ENCODE measurements around the gene SH2D4B. TPM values are rescaled to one million over a fixed set of nuclear protein-coding genes. Genes with fewer than 3 reads are reported as not detected.

Gene SH2D4B
- total RNA-seq, 1 experiment from 2014 or later, result 0.22 TPM

GRCh38 chr10:80684259-80684658, 146.6 kb downstream of the SH2D4B start:
- DNase-seq (ENCODE audit: low read depth, low spot score) (peak; percentile 70), ATAC-seq (peak; percentile 93)
- H3K4me1 ChIP-seq (ENCODE audit: control insufficient read depth in 1 of 2, insufficient read depth in 2 of 2, low read length in 2 of 2), result no peaks in the 10 kb centered on the region
- ChIA-PET CTCF (interaction anchor here (0.9 to 1.0 kb wide), 3 partner anchors 20 to 88 kb away, joined by 3 to 5 read pairs (median 3); no protein-coding TSS in a partner anchor), RAD21 (ENCODE audit: low non-redundant PET in 1 of 2, low total read pairs in 2 of 2, uncharacterized antibody in 2 of 2, unreplicated experiment in 2 of 2) (no interaction called here), POLR2A (no interaction called here)
- no peaks in the 10 kb centered on the region for H3K79me2 ChIP-seq (ENCODE audit: insufficient read depth, low read length)
- intact Hi-C loops (cut with micrococcal nuclease), result no loop called here
- no peak overlapping the region for H3K4me2 ChIP-seq (ENCODE audit: low read length)
- no peaks in the 10 kb centered on the region for H3K9me3 ChIP-seq (ENCODE audit: control insufficient read depth in 1 of 2, insufficient read depth in 1 of 2, low read depth in 1 of 2, low read length in 2 of 2)
- H3K27ac ChIP-seq (ENCODE audit: low read depth, low read length), result no peak overlapping the region
- no peaks in the 10 kb centered on the region for H4K20me1 ChIP-seq (ENCODE audit: insufficient read depth)
- H3K4me3 ChIP-seq (replicated peaks in 1 of 2; ENCODE audit: low read depth in 1 of 2, low read length in 2 of 2), result no peak overlapping the region
- TF ChIP-seq ELF1 (IDR thresholded peaks at IDR 0.05; ENCODE audit: borderline replicate concordance, low read depth), result peak; percentile 23; the same call in 1 of the 2 replicates
- TF ChIP-seq POLR2A (IDR thresholded peaks at IDR 0.05; ENCODE audit: borderline replicate concordance, extremely low read depth, insufficient read depth, insufficient read length), result no peak
- no peak for TF ChIP-seq RAD21 (IDR thresholded peaks at IDR 0.05; ENCODE audit: low read depth)
- peak; percentile 71; the same call in 1 of the 2 replicates for TF ChIP-seq SP1 (IDR thresholded peaks at IDR 0.05; ENCODE audit: low read depth)
- no peak for TF ChIP-seq ZBTB33 (IDR thresholded peaks at IDR 0.05; ENCODE audit: extremely low read depth, insufficient replicate concordance, low read length)
- peak; percentile 74 for TF ChIP-seq YY1 (IDR thresholded peaks at IDR 0.05; ENCODE audit: extremely low read depth, insufficient replicate concordance, low read depth, low read length)
- no peak for TF ChIP-seq CBX3 (IDR thresholded peaks at IDR 0.05; ENCODE audit: low read depth)
- H3K9ac ChIP-seq (ENCODE audit: low read length), result no peak overlapping the region
- no peaks in the 10 kb centered on the region for H3K9me2 ChIP-seq (ENCODE audit: insufficient read depth)
- 0 out of 2 replicates have a peak, but pooled peaks cover under 1% of the 10 kb centered on the region for H3K27me3 ChIP-seq (ENCODE audit: insufficient read depth, low read length)
- no peaks in the 10 kb centered on the region for H3K36me3 ChIP-seq (ENCODE audit: control insufficient read depth in 1 of 2, insufficient read depth in 2 of 2, low read length in 2 of 2)
- no TSS peak for BruUV-seq (replicated peaks)
- H2AFZ ChIP-seq (ENCODE audit: low read depth, low read length, poor library complexity, severe bottlenecking), result peak overlapping the region; percentile 78

DNA sequence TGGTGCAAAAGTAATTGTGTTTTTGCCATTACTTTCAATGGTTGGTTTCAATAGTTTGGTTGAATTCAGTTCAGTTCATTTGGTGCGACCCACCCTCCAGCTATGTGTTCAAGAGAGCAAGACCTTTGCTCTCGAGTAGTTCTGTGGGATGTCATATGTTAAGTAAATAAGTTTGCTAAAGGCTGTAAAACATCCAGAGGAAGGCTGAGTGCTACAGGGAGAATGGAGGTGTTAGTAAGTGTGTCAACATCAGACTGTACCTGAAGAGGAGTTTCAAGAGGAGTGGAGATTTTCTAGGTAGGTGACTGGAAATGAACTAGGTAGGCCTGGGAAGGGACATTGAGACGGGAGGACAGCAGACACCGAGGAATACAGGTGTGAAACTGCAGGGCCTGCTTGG, 147.7 kb downstream of the SH2D4B start:
- RAD21 ChIA-PET (ENCODE audit: low non-redundant PET in 1 of 2, low total read pairs in 2 of 2, uncharacterized antibody in 2 of 2, unreplicated experiment in 2 of 2), result no interaction called here
- no peak overlapping the region for H3K4me3 ChIP-seq (replicated peaks in 1 of 2; ENCODE audit: low read depth in 1 of 2, low read length in 2 of 2)
- TF ChIP-seq, protein P1, sequence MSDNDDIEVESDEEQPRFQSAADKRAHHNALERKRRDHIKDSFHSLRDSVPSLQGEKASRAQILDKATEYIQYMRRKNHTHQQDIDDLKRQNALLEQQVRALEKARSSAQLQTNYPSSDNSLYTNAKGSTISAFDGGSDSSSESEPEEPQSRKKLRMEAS (IDR thresholded peaks at IDR 0.05), result no peak
- no peak for TF ChIP-seq CEBPB (IDR thresholded peaks at IDR 0.05; ENCODE audit: low read depth)
- TF ChIP-seq EZH2phosphoT487 (IDR thresholded peaks at IDR 0.05; ENCODE audit: borderline replicate concordance), result no peak
- no peak for TF ChIP-seq POLR2A (IDR thresholded peaks at IDR 0.05; ENCODE audit: borderline replicate concordance, extremely low read depth, insufficient read depth, insufficient read length)
- no peak for TF ChIP-seq SRF (IDR thresholded peaks at IDR 0.05; ENCODE audit: low read depth)
- TF ChIP-seq, protein P2, sequence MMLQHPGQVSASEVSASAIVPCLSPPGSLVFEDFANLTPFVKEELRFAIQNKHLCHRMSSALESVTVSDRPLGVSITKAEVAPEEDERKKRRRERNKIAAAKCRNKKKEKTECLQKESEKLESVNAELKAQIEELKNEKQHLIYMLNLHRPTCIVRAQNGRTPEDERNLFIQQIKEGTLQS (IDR thresholded peaks at IDR 0.05), result no peak
- TF ChIP-seq ZBTB33 (IDR thresholded peaks at IDR 0.05; ENCODE audit: extremely low read depth, insufficient replicate concordance, low read length), result no peak
- no peak for TF ChIP-seq CBX3 (IDR thresholded peaks at IDR 0.05; ENCODE audit: low read depth)
- no peak for TF ChIP-seq CTCF (IDR thresholded peaks at IDR 0.05 in 2 of 3, conservative IDR thresholded peaks at IDR 0.05 in 1 of 3; ENCODE audit: borderline replicate concordance in 1 of 3, insufficient read depth in 1 of 3, low read depth in 2 of 3, low read length in 2 of 3)
- TF ChIP-seq ELF1 (IDR thresholded peaks at IDR 0.05; ENCODE audit: borderline replicate concordance, low read depth), result no peak

More for the DNA sequence above, 147.7 kb downstream of the SH2D4B start:
- no TSS peak for BruUV-seq (replicated peaks)
- H4K20me1 ChIP-seq (ENCODE audit: insufficient read depth), result no peaks in the 10 kb centered on the region
- ATAC-seq (no peak), DNase-seq (ENCODE audit: low read depth, low spot score) (no peak)
- H3K4me2 ChIP-seq (ENCODE audit: low read length), result no peak overlapping the region
- ChIA-PET CTCF (no interaction called here), POLR2A (no interaction called here)
- H3K9me2 ChIP-seq (ENCODE audit: insufficient read depth), result no peaks in the 10 kb centered on the region
- no peaks in the 10 kb centered on the region for H3K79me2 ChIP-seq (ENCODE audit: insufficient read depth, low read length)
- intact Hi-C loops (cut with micrococcal nuclease), result no loop called here
- H3K9me3 ChIP-seq (ENCODE audit: control insufficient read depth in 1 of 2, insufficient read depth in 1 of 2, low read depth in 1 of 2, low read length in 2 of 2), result no peaks in the 10 kb centered on the region
- H3K27ac ChIP-seq (ENCODE audit: low read depth, low read length), result no peak overlapping the region
- no peak overlapping the region for H2AFZ ChIP-seq (ENCODE audit: low read depth, low read length, poor library complexity, severe bottlenecking)
- H3K36me3 ChIP-seq (ENCODE audit: control insufficient read depth in 1 of 2, insufficient read depth in 2 of 2, low read length in 2 of 2), result no peaks in the 10 kb centered on the region
- H3K9ac ChIP-seq (ENCODE audit: low read length), result no peak overlapping the region
- H3K27me3 ChIP-seq (ENCODE audit: insufficient read depth, low read length), result peaks cover 11% of the 10 kb centered on the region
- no peaks in the 10 kb centered on the region for H3K4me1 ChIP-seq (ENCODE audit: control insufficient read depth in 1 of 2, insufficient read depth in 2 of 2, low read length in 2 of 2)
